T follicular helper cell (primary cell): ENCODE results near the gene BATF2.
"Not testable (repeated sequence)": the region's sequence is repeated elsewhere in the genome, so short reads cannot be mapped to it uniquely, and the experiment has no call there.

Experiments
- DNase-seq: peaks from one replicate; pipeline ENCODE4 v3.0.0-alpha.2; 2020; ENCODE audit warnings: low read depth

The BATF2 gene

DNA sequence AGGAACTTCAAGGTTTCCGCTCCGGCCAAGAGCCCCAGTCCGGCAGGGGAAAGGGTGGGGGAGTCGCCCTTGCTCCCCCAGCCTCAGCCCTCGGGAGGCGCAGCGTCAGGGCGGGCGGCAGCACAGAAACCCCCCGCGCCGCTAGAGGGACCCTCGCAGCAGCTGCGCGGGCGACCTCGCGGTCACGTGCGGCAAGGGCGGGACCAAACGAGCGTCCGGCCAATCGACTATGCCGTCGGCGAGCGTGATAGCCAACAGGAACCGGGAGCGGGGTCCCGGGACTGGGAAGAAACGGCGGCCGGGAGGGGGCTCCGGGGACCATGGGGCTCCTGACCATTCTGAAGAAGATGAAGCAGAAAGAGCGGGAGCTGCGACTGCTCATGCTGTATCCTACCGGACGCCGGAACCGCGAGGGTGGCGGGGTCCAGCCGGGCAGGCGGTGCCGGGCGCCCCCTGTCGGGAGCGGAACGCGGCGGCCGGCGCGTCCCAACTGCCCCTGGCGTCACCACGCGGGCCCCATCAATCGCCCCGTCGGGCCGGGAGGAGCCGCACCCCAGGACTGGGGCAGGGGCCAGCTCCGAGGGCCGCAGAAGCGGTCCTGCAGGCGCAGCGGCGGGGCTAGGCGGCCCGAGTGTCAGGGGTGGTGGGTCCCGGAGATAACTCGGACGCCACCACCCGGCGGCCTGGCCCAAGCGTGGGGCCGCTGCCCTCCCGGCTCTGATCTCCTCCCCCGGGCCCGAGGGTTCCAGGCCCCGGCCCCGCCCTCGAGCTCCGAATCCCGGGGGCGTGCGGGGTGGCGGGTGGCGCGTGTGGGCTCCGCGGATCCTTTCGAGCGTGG lies 17.3 kb upstream of the BATF2 start, which contains the start of gene ARL2:
Gene ARL2, plus strand, starts transcription at position 273 of the 838 bp plus-strand sequence. Its CDS starts 48 bp downstream, at position 321.
- DNase-seq = peak; percentile 73

DNA sequence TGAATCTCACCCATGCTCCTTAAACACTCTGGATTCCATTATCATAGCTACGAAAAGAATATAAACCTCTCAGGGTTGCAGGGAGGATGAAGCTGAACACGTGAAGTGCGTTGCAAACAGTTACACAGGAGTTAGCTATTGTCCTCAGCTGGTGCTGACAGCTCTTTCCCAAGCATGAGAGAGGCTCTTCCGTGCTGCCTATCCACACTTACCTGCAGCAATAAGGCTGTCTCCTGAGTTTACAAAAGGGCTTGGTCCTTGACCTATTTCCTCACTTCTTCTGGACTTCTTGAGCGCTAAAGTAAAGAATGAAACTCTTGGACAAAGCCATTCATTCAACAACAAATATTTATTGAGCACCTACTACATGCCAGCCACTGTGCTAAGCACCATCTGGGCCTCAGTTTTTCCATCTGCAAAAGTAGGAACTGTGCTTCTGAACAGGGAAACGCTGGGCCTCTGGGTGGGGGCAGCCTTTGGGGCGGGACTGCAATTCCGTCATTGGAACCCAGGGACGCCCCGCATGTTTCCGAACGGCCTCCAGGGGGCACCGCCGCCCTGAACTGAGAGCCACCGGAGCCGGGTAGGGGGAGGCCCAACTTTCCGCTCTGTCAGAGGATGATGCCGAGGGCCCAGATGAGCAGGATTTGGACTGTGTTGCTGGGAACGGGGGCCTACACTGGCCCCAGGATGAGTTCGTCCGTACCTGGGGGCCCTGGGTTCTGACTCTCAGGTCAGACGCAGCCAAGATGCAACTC lies 16.5 kb upstream of the BATF2 start:
- peak; percentile 86 for DNase-seq

DNA sequence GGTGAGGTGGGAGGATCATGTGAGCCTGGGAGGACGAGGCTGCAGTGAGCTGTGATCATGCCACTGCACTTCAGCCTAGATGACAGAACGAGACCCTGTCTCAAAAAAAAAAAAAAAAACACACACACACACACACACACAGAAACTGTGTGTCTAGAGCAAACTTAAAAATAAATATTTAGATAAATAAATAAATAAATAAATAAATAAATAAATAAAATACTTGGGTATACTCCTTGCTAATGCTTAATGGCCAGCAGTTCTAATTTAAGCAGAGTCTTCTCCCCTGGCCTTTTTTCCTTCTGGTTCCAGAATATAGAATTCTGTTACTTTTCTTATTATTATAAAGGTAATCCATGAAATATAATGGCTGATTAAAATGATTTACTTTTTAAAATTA lies 12.1 kb upstream of the BATF2 start:
- DNase-seq = no peak

DNA sequence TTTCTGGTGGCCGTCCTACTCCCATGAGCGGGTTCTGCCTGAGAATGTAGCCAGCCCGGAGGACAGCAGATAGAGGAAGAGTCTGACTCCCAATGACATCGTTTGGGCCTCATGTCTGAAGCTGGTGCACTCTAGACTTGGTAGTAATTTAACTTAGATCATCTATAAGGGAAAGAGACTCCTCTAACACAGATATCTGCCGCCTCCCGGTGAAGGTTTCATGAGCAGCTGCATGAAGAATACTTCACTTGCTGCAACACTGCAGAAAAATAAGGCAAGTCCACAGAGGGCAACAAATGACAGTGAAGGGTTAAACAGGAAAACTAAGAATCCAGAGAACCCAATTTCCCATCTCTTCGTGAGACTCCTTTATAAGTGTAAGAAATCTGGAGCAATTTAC lies 11.2 kb upstream of the BATF2 start:
- DNase-seq = no peak

DNA sequence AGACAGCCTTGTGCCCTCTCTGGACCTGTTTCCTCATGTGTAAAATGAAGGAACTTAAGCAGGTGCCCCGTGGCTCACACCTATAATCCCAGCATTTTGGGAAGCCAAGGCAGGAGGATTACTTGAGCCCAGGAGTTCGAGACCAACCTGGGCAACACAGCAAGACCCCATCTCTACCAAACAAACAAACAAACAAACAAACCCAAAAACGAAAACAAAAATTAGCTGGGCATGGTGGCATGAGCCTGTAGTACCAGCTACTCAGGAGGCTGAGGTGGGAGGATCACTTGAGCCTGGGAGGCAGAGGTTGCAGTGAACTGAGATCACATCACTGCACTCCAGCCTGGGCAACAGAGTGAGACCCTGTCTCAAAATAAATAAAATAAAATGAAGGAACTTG lies 7.2 kb upstream of the BATF2 start:
- DNase-seq = not testable (repeated sequence)

DNA sequence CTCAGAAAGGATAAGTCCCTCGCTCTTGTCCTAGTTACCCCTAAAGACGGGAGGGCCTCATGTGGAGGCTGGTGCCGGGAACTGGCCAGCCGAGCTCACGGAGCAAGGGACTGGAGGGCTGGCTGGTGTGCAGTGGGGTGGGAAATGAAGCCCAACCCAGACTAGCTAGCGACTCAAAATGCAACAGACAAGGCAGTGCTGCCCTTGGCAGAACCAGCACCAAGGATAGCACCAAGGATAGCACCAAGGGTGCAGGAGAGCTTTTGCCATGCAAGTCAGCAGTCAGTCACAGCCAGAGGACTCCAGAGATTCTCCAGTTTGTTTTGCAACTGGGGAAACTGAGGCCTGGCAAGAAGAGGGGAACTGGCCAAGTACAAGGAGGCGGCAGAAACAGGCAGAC lies 6.5 kb upstream of the BATF2 start:
- no peak for DNase-seq

DNA sequence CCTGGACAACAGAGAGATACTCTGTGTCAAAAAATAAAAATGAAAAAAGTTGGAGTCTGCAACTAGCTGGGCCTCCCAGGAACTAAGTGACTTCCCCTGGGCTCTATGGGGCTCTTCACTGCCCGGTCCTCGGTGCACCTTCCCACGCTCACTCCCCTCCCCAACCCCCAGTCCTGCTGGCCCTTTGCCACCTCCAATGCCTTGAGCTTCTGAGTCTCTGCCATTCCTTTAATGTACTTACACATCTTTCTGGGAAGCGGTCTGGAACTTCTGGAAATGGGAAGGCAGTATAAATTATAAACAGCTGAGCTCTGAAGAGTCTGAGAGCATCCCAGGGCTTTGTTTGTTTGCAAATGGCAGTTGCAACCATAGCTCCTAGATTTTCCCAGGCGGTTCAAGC lies 5.9 kb upstream of the BATF2 start:
- DNase-seq = no peak

DNA sequence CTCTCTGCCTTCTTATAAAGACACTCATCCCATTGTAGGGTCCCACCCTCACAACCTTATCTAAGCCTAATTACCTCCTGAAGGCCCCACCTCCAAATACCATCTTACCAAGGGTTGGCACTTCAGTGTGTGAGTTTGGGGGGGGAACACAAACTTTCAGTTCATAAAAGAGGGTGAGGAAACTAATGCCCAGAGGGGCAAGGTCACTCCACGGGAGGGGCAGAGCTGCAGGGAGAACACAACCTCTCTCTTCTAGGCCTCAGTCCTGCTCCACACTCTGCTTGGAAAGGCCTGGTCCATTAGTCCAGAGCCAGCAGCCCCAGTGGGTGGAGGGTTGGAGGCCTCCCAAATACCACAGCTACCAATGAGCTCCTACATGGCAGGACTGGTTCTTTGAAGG lies 2.7 kb upstream of the BATF2 start:
- DNase-seq = no peak

DNA sequence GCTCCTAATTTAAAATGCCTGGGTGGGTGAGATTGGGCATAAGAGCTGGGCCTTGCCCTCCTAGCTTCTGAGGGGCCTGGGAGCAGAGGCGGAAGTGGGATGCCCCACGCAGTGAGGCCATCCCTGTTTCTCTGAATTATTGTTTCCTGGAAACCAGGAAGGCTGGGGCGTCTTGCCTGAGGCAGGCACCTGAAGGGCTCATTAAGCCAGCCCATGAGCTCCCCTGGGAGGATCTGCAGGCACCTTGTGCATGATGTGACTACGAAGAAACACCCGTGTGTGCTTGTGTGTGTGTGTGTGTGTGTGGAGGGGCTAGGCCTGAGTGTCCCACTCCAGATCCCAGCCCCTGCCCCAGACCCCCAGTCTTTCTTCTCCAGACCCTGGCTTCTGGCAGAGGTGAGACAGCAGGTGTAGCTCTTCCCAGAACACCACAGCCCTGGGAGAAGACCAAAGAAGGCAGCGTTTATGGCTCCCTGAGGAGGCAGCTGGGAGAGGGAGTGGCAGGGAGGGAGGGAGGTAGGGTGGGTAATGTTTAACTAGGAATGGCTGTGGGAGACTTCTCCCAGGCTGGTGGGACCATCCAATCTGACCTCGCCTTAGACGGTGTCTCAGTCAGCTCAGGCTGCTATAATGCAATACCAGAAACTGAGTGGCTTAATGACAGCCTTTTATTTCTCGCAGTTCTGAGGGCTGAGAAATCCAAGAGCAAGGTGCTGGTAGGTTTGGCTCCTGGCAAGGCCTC lies 2.1 kb upstream of the BATF2 start:
- DNase-seq = no peak

DNA sequence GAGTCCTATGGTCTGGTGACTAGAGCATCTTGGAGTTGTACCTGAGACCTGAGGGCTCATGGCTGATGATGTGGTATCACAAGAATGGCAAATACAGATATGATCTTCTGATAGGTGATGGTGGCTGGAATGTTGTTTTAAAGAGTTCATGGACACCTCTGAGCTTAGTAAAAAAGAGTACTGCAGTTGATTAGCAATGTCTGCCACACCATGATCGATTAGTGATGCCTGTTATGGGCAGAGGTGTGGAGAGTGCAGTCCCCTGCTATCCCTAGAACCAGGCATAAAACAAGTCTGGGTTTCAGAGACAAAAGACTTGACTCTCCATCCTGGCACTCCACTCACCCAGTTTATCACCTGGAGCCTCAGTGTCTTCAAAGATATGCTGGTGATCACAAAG lies 1.4 kb upstream of the BATF2 start:
- no peak for DNase-seq

DNA sequence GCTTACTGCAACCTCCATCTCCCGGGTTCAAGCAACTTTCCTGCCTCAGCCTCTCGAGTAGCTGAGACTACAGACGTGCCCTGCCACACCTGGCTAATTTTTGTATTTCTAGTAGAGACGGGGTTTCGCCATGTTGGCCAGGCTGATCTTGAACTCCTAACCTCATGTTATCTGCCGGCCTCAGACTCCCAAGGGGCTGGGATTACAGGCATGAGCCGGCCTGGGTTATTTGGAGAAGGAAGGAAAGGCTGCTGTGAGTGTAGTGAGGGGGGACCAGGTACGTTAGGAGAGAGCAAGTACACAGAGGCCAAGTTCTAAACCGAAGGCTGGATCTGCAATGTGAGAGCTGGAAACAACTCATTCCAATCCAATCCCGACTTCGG lies 453 bp downstream of the BATF2 start:
- DNase-seq = no peak

DNA sequence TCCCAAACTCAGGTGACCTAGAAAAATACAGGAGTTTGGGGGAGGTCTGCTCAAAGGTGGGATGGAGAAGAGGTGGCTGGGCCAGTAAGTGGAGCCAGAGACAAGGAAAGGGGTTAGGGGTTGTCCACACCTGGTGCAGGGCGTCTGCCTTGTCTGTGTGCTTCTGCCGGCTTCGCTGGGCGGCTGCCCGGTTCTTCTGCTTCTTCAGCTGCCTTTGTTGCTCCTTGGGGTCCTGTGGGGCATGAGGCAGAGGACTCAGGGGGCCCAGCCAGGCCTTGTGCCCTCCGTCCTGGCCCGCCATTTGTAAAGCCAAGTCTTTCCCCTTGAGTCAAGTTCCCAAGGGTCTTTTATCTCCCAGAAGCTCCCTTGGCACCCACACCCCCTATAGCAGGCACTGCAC lies 2.5 kb downstream of the BATF2 start:
- DNase-seq = no peak

DNA sequence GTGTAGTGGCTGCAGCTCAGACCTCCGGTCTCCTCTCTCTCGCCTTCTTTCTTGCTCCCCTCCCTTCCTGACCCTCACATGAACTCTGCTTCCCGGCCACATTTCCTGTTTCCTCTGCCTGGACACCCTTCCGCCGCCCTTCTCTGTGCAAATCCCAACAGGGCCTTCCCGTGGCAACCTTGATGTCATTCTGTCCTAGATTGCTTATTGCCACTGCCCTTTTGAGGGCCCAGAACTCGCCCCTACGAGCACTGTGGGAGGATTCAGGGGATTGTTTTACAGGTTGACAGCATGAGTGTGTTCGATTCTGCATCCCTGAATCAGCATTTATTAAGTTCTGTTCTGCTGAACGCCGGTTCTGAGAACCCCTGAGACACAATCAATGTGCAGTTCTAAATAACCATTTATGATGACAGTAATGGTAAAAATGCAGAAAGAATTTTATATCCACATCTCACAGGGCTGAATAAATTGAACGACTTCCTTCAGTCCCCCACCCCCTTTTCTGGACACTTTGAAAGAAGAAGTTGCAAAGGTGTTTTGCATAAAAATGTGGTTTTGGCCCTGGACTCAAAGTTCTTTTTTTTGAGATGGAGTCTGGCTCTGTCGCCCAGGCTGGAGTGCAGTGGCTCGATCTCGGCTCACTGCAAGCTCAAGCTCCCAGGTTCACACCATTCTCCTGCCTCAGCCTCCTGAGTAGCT lies 6.4 kb downstream of the BATF2 start:
- DNase-seq = no peak

DNA sequence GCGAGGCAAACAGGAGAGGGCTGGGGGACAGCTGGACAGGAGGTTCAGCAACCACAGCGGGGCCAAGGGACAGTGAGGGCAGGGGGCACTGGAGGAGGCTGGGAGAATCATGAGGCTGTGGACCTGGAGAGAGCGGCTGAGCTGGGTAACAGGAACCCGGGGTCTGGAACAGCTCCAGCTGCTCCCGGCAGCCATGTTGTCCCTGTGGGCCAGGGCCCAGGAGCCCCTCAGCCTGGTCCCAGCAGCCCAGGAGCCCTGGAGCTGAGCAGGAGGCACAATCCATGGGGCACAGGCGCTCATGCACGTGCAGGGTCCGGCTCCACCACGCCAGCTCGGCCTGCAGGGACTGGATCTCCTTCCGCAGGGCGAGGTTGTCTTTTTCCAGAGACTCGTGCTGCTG lies 7.4 kb downstream of the BATF2 start:
- DNase-seq = no peak

DNA sequence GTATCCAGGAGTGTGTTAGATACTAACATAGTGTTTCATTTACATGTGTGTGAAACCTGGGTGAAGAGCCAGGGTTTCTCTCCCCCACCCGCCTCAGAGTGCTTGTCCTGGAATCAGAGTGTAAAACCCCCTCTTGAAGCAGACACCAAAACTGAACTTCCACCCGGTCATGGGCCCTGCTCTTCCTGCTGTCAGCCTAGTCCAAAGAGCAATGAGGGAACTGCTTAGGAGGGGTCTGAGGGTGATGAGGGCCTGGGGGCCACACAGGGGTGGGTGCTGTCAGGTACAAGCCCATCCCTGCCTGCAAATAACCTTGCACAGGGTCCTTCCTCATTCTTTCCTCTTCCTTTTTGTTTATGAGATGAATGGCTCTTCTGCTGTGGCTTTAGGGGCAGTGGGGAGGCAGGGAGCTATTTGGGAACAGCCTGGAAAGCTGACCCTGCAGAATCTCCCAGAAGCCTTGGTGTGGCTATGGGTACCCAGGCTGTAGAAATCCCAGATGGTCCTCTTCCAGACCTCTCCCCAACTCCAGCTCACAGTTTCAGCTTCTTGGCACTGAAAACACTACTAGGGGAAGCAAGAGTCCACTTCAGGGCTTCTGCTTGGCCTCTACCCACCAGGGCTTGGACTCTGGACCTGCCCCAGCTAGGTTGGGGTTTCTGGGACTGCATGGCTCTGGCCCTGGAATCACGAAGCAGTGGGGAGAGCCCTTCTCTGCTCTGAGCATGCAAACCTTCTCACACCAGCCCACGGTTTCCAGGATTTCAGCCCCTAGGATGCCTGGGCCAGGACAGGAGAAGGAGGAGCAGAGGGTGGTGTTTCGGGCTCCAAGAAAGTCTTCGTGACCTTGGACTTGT lies 8.5 kb downstream of the BATF2 start:
- no peak for DNase-seq

DNA sequence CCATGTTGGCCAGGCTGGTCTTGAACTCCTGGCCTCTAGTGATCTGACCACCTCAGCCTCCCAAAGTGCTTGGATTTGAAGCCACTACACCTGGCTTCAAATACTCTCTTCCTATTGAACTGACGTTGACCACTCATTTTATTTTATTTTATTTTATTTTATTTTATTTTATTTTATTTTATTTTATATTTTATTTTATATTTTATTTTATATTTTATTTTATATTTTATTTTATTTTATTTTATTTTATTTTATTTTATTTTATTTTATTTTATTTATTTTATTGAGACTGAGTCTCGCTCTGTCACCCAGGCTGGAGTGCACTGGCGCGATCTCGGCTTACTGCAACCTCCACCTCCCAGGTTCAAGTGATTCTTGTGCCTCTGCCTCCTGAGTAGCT lies 13.4 kb downstream of the BATF2 start:
- not testable (repeated sequence) for DNase-seq

DNA sequence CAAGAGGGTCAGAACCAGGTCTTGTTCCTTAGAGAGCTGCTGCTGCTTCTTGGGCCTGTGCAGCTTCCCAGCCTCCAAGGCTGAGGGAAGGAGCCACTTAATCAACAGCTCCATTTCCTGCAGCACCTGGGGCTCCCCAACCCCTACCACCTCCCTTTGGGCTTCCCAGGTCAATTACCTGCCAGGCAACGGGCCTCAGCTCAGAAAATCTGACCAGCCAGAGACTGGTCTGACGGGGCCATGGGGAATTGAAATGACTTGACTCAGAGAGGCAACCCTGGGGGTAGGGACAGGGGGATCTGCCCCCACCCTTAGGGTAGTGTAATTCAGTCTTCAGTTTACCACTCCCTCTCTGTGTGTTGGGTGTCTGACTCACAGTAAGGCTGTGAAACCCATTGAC lies 20.1 kb downstream of the BATF2 start:
- DNase-seq = no peak

DNA sequence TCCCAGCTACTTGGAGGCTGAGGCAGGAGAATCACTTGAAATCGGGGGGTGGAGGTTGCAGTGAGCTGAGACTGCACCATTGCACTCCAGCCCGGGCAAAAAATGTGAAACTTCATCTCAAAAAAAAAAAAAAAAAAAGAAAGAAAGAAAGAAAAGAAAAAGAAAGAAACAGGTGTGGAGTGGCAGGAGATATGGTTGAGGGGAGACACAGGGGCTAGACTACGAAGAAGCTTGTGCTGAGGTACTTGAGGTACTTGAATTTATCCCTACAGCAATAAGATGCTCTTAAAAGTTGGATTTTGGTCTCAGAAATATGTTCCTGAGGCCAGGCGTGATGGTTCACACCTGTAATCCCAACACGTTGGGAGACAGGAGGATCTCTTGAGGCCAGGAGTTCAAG lies 22.6 kb downstream of the BATF2 start:
- DNase-seq = no peak

DNA sequence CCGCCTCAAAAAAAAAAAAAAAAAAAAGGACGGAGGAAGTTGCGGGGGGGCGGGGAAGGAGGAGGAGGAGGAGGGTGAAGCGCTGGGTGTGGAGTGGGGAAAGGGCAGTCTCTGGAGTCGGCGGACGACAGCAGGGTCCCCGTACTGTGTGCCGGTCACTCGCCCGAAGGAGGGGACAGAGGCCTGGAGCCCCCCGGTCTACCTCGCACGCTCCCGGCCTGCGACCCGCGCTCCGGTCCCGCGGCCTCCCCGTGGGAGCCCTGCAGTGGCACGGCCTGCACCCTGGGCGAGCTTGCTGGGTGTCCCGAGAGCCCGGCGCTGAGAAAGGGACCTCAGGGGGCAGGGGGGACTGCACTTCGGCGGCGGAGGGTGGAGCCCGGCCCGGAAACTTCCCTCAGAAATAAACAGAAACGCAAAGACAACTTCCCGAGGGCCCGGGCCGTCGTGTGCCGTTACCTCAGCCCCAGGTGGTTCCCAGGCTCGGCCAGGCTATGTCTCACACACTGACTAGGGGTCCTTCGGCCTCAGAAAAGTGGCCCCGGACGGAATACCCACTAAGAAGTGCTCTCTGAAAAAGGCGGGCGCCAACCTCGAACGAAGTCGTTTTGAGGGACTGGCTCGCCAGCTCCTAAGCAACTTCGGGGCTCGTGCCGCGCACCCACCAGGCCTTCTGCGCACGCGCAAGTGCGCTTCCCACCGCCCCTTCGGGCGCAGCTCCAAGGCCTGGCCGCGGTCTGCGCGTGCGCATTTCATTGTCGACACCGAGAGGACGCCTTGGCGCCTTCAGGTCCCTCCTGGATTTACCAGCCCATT lies 25.1 kb downstream of the BATF2 start, which contains the start of gene MAJIN:
Gene MAJIN, minus strand, starts transcription at position 688 of the 813 bp plus-strand sequence. CDS start 12,703 bp downstream, outside the sequence.
- peak; percentile 84 for DNase-seq

DNA sequence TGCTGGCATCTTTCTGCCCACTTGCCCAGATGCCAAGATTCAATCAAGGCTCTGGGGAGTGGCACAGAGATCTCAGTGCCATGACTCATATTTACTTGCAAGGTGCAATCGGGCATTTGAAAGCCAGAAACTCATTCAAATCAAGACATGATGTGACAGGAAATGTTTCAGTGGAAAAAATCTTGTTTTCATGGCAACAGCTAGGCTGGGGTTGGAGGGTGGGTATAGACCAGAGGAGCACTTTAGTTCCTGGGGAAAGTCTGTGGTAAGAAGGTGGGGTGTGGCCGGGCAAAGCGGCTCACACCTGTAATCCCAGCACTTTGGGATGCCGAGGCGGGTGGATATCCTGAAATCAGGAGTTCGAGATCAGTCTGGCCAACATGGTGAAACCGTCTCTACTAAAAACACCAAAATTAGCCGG lies 26.0 kb downstream of the BATF2 start:
- no peak for DNase-seq
